ENCODE measurements around the gene SAP130. TPM values are rescaled to one million over a fixed set of nuclear protein-coding genes. Genes with fewer than 3 reads are reported as not detected.

SAP130 gene
- total RNA-seq (2014; rRNA removed; shearing (Covaris generic)), result 3.9 and 14.3 TPM in 2 replicates

DNA sequence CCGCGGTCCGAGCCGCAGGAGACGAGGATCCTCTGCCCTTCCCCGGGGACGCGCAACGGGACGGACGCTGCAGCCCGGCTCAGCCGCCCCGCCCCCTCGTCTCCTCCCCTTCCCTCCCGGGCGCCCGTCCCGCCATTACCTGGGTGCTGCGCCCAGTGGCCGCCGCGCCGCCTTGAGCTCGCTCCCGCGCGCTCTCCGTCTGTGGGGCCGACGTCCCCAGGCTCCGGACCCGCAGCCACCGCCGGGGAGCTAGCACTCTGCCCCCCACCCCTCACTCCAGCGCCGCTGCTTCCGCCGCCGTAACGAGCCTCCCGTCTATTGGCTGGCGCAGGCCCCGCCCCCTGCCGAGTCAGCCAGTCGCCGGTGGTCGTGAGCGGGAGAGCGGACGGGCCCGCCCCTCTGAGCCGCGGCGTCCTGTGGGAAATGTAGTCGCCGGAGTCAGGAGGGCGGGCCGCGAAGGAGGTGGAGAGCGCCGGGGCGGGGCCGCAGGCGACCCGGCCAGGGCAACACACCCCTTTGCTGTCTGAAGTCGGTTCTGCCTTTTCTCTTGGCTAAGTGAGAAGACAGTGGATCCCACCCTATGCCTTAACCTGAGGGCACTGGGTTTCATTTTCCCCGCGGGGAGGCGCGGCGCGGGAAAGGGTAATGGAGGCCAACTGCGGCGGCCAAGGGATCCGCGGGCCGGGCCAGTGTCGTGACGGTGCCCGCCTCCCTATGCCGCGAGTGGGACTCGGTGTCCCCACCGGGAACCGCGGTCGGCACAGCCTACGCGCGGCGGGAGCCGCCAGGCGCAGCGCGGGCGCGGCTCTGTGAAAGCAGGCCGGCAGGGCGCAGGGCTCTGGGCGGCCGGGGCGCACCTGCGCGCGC is at the start of gene SAP130:
Gene SAP130, minus strand, starts transcription at position 259 of the 867 bp plus-strand sequence. CDS start 1,767 bp downstream, outside the sequence.
- in situ Hi-C loops (cut with HindIII; ENCODE audit: low sequenced_read_pairs), result no loop called here
- DNase-seq (ENCODE audit: low spot score), result peak; percentile 95

DNA sequence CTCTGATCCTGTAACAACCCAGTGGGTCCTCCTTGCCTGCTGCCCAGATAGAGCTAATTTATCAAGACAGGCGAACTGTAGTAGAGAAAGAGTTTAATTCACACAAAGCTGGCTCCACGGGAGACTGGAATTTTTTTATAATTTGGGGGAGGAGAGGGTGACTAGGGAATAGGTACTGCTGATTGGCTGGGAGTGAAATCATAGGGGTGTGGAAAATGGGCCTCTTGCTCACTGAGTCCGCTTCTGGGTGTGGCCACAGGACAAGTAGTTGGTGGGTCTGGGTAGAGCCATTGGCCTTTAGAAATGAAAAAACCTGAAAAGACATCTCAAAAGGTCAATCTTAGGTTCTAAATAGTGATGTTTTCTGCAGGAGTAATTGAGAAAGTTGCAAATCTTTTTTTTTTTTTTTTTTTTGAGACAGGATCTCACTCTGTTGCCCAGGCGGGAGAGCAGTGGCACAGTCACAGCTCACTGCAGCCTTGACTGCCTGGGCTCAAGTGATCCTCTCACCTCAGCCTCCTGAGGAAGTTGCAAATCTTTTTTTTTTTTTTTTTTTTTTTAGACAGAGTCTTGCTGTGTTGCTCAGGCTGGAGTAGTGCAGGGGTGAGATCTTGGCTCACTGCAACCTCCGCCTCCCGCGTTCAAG is 48.7 kb upstream of the SAP130 start:
- no peak for DNase-seq (ENCODE audit: low spot score)
- in situ Hi-C loops (cut with HindIII; ENCODE audit: low sequenced_read_pairs), result no loop called here

DNA sequence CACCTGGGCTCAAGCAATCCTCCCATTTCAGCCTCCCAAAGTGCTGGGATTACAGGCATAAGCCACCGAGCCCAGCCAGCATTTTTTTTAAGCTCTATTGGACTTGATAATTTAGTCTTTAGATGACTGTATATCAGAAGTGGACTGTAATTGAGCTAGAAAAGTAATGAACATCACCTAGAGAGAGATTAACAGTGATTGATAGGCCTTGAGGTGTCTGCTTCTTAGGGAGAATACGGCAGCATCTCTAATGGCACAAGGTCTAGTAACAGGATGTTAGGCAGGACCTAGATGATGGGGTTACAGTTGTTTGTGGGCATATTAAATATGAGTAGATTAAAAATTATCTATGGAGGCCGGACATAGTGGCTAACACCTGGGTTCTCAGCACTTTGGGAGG is 45.4 kb upstream of the SAP130 start:
- in situ Hi-C loops (cut with HindIII; ENCODE audit: low sequenced_read_pairs), result no loop called here
- DNase-seq (ENCODE audit: low spot score), result no peak

DNA sequence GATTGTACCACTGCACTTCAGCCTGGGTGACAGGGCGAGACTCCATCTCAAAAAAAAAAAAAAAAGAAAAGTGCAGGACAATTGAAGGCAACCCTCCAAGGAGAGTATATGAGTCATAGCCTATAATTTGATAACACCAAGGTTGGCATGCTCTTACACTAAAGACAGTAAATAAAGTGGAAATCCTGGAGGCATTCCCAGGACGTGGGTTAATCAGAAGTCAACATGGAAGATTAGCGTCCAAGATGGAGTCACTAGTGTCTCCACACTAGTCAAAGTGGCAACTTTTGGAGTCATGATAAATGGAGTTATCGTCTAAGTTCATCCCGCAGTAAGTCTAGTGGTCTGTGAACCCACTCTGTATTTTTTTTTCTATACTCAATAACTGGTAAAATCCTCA is 41.9 kb upstream of the SAP130 start:
- no peak for DNase-seq (ENCODE audit: low spot score)
- in situ Hi-C loops (cut with HindIII; ENCODE audit: low sequenced_read_pairs), result no loop called here

DNA sequence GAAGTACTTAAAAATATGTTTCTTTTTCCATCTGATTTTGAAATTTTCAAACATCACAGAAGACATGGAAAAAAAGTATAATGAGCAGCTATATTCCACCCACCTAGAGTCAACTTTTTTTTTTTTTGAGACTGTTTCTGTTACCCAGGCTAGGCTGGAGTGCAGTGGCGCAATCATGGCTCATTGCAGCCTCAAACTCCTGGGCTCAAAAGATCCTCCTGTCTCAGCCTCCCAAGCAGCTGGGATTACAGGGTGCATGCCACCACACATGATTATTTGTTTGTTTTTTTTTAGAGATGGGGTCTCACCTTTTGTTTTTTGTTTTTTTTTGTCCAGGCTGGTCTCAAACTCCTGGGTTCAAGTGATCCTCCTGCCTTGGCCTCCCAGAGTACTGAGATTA is 36.5 kb upstream of the SAP130 start:
- in situ Hi-C loops (cut with HindIII; ENCODE audit: low sequenced_read_pairs), result no loop called here
- no peak for DNase-seq (ENCODE audit: low spot score)

DNA sequence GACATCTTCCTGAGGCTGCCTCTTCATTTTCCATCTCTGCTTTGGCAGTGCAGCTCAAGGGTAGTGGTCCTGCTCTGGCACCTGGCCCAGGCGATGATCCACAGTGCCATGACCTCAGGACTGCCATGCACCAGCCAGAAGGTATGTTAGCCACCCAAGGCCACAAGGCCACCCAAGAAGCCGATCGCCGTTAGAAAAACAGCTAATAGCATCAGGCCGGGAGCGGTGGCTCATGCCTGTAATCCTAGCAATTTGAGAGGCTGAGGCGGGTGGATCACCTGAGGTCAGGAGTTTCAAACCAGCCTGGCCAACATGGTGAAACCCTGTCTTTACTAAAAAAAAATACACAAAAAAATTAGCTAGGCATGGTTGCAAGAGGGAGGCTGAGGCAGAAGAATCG is 34.7 kb upstream of the SAP130 start:
- DNase-seq (ENCODE audit: low spot score), result peak; percentile 10
- in situ Hi-C loops (cut with HindIII; ENCODE audit: low sequenced_read_pairs), result no loop called here

DNA sequence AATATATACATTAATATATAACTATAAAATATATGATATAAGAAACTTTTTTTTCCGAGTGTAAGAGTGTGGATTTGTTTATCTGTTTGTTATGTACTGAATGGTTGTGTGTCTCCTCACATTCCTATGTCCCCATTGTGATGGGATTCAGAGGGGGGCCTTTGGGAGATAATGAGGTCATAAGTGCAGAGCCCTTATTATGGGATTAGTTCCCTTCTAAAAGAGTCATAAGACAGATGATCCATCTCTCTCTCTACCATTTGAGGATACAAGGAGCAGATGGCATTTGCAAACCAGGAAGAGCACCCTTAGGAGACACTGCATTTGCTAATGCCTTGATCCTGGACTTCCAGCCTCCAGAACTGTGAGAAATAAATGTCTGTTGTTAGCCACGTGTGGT is 30.3 kb upstream of the SAP130 start:
- in situ Hi-C loops (cut with HindIII; ENCODE audit: low sequenced_read_pairs), result no loop called here

DNA sequence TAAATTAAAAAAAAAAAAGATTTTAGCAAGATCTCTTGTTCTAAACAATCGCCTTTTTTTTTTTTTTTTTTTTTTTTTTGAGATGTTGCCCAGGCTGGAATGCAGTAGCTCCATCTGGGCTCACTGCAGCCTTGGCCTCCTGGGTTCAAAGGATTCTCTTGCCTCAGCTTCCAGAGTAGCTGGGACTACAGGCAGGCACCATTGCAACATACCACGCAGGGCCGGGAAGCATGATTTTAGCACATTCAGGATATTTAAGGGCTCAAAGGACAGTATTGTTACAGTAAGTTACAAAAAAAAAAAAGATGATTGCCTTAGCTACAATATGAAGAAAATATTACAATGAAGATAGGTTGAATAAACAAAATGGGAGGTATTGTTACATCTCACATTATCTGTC is 29.5 kb upstream of the SAP130 start:
- DNase-seq (ENCODE audit: low spot score), result no peak
- in situ Hi-C loops (cut with HindIII; ENCODE audit: low sequenced_read_pairs), result no loop called here

More for the DNA sequence above, 30.3 kb upstream of the SAP130 start:
- DNase-seq (ENCODE audit: low spot score), result no peak

DNA sequence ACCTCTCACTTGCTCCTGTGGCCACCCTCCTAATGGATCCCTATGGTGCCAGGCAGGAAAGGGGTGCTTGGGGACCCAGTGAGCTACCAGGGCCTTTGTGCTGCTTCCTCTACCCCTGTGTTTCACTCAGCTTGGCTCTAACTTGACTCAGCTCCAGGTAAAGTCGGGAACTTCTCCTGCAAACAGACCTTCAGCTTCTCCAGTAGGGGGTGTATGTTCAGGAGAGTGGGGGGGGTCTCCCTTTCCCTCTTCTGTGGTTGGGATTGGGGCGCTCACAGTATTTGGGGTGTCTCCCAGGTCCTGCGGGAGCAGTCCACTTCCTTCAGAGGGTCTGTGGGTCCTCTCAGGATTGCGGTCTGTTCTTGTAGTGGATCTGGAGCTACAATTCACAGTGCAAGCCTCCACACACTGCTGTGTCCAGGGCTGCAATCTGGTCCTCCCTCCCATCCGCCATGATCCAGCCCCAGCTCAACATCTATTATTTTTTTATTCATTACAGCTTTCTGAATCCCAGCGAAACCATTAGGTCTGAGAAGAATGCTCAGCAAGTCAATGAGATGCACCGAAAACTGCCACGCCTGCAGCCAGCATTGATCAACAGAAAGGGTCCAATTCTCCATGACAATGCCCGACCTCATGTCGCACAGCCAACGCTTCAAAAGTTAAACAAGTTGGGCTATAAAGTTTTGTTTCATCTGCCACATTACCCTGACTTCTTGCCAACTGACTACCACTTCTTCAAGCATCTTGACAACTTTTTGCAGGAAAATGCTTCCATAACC is 26.4 kb upstream of the SAP130 start:
- no peak for DNase-seq (ENCODE audit: low spot score)
- in situ Hi-C loops (cut with HindIII; ENCODE audit: low sequenced_read_pairs), result no loop called here

DNA sequence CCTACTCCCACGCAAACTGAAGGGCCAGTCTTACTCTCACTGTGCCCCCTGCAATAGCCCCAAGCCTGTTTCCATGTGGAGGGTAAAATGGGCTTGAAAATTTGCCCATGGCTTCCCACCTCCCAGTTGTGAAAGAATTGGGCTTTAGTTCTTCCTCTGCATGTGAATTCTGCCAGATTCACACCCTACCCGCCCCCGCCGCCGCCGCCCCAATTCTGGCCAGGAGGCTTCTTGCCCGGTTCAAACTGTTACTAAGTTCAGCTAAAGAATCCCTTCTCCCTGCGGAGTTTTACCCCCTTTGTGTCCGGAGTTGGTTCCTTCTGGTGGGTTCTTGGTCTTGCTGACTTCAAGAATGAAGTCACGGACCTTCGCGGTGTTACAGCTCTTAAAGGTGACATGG is 25.5 kb upstream of the SAP130 start:
- in situ Hi-C loops (cut with HindIII; ENCODE audit: low sequenced_read_pairs), result no loop called here
- DNase-seq (ENCODE audit: low spot score), result no peak

DNA sequence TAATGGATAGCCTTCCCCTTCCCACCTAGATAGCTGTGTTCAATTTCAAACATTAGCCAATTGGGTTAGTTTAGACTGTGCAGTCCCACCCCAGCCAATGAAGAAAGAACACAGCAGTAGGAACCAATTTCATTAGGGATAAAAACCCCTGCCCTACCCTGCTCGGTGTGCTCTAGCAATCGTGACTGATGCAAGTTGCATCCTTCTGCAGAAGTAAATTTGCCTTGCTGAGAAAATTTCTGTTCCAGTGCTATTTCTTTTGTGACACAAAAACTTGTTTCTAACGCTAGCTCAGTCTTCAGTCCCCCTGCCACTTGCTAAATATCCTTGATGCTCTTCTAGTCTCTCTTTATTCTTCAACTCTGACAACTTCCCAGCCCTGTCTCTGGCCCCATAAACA is 15.2 kb upstream of the SAP130 start:
- no peak for DNase-seq (ENCODE audit: low spot score)
- in situ Hi-C loops (cut with HindIII; ENCODE audit: low sequenced_read_pairs), result no loop called here

DNA sequence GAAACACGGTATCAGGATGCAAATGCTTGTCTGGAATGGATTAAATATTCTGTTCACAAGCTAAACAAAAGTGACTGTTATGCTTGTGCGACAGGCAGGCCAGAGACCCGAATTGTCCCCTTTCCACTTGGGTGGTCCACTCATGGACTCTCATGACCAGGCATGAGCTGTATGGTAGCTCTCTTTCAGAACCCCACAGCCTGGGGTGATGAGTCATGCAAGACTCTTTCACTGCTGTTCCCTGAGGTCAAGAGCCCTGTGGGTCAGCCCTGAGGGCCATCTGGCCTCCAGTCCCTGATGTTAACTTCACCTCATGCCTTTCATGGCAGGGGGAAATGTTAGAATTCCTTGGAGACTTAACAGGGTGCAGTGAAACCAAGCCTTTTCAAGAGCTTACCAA is 13.7 kb upstream of the SAP130 start:
- in situ Hi-C loops (cut with HindIII; ENCODE audit: low sequenced_read_pairs), result no loop called here
- DNase-seq (ENCODE audit: low spot score), result no peak

DNA sequence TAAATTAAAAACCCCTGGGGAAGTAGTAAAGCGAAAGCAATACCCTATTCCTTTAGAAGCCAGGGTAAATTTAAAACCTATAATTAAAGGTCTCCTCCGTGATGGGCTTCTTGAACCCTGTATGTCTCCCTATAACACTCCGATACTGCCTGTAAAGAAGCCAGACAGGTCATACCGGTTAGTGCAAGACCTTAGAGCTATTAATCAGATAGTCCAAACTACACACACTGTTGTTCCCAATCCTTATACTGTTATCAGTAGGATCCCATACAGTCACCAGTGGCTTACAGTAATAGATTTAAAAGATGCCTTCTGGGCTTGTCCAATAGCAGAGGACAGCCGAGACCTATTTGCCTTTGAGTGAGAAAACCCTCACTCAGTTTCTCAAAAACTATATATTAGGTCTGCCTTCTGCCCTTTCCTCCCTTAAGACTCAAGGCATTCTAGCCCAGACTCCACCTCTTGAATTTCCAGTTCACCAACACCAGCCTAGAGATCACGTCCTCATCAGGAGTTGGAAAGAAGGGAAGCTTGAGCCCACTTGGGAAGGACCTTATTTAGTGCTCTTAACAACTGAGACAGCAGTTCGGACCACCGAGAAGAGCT is 12.4 kb upstream of the SAP130 start:
- no peak for DNase-seq (ENCODE audit: low spot score)
- in situ Hi-C loops (cut with HindIII; ENCODE audit: low sequenced_read_pairs), result no loop called here

DNA sequence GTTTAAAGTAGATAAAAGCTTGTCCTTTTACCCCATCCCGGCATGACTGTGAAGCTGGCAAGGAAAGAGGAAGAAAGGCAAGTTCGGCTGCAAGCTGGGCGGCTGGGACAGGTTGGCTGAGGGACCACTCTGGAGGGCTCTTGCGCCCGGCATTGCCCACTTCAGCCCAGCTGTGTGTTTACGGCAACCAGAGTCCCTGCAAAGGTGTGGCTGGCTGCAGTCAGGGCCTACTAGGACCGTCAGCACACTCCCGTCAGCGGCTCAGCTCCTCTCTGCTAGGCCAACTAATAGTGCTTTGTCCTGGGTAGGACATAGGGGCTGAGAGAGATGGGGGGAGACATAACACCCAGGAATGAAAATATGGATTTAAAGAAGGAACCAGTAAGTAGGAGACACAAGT is 11.7 kb upstream of the SAP130 start:
- in situ Hi-C loops (cut with HindIII; ENCODE audit: low sequenced_read_pairs), result no loop called here
- no peak for DNase-seq (ENCODE audit: low spot score)

DNA sequence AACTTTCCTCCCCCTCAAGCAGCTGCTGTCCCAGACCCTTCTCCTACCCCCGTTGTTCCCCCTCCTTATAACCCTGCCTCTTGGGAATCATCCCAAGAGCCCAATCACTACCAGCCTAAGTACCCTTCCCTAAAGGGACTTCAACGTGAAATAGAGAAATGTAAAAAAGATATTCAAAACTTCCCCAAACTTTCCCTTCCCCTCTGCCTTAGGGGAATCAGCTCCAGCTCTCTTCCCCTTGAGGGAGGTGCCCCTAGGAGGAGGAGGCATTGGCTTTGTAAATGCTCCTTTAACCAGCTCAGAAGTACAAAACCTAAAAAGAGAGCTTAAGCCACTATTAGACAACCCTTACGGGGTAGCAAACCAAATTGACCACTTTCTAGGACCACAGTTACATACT is 10.6 kb upstream of the SAP130 start:
- DNase-seq (ENCODE audit: low spot score), result no peak
- in situ Hi-C loops (cut with HindIII; ENCODE audit: low sequenced_read_pairs), result no loop called here

DNA sequence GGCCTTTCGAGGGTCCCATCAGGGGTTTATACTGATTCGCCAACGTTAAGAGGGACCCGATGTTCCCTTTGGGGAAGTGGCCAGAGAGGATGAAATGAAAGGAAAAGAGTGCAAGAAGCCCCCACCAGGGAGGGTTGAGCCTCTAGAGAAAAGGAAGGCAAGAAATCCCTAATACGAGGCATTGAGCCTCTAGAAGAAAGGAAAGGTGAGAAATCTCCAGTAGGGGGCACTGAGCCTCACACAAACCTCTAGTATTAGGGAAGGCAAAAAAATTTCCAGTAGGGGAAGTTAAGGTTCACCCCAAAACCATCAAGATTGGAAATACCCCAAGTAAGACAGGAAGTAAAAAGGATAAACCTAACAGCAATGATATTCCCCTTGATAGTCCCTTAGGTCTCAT is 9.8 kb upstream of the SAP130 start:
- no peak for DNase-seq (ENCODE audit: low spot score)
- in situ Hi-C loops (cut with HindIII; ENCODE audit: low sequenced_read_pairs), result no loop called here

DNA sequence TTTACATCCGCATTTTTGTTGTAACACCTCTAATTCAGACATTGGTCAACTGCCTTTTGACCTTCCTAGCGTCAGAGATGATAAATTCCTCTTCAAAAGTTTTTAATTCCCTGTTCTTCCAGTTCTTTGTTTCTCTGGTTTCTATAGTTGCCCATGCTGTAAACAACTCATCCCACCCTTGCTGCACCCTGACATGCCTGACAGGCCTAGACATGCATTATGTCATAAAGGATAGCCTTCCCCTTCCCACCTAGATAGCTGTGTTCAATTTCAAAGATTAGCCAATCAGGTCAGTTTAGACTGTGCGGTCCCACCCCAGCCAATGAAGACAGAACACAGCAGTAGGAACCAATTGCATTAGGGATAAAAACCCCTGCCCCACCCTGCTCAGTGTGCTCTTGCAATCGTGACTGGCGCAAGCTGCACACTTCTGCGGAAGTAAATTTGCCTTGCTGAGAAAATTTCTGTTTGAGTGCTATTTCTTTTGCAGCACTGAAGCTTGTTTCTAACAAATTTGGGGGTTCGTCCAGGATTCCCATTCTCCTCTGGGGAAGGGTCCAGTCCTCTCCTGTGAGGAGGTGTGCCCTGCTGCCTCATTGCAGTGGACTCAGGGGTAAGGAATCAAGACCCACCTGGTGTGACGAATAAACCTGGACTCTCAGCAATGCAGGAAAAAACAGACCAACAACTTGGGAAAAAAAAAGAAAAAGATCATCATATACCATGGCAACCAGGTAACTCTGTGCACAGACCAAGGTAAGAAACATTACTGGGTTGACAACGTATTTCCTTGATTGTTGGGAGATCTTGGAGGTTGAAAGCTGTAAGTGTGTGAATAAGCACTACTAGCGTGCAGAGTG is 9.1 kb upstream of the SAP130 start:
- in situ Hi-C loops (cut with HindIII; ENCODE audit: low sequenced_read_pairs), result no loop called here
- DNase-seq (ENCODE audit: low spot score), result no peak

DNA sequence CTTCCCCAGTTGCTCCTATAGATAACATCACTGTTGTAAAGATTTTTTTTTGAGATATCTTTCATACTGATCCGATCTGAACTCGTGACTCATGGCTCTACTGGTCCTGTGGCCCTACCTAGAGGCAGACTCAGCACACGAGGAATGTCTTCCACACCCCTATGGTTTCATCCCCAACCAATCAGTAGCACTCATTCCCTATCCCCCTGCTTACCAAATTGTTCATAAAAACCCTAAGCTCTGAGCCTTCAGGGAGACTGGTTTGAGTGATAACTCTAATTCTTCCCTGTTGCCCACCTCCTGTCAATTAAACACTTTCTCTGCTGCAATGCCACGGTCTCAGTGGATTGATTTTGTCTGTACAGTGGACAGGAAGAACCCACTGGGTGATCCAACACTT is 4.2 kb upstream of the SAP130 start:
- DNase-seq (ENCODE audit: low spot score), result no peak
- in situ Hi-C loops (cut with HindIII; ENCODE audit: low sequenced_read_pairs), result no loop called here

DNA sequence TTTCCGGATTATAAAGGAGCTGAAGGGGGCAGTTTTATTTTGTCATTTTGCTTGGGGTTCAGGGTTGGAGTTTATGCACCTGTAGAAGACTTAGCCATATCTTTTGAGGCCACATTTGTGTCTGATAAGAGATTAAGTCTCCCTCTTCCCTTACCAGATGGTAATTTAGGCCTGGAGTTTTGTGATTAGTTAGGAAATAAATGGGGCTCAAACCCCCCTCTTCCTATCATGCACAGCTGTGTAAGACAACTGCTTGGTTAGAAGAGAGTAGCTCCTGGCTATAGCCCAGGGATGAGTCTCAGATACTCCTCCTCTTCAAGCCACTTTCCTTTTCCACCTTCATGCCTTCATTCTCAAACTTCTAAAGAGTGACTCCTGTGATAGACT is 802 bp upstream of the SAP130 start:
- DNase-seq (ENCODE audit: low spot score), result no peak
- in situ Hi-C loops (cut with HindIII; ENCODE audit: low sequenced_read_pairs), result no loop called here

Measured in G401 (cell line).